ENCODE data around the gene ATP2C2. TPM values are rescaled to one million over a fixed set of nuclear protein-coding genes. Genes with fewer than 3 reads are reported as not detected.

ATP2C2 gene
- total RNA-seq, 2 donors from 2014 or later = not detected

GRCh38 chr16:84482951-84483881 is 114.9 kb downstream of the ATP2C2 start:
- Mint-ChIP-seq H3K27ac (no peak overlapping the region), H3K27me3 (no peaks in the 10 kb centered on the region), H3K4me3 (no peak overlapping the region), H3K4me1 (ENCODE audit: low read depth in 2 of 2) (no peaks in the 10 kb centered on the region), H3K36me3 (no peaks in the 10 kb centered on the region), H3K9me3 (no peaks in the 10 kb centered on the region)
- DNase-seq (ENCODE audit: low spot score) = peak; percentile 37
- ATAC-seq = no peak

GRCh38 chr16:84483882-84484565 is 115.7 kb downstream of the ATP2C2 start:
- no peak for ATAC-seq
- Mint-ChIP-seq H3K36me3 (peaks cover 5% of the 10 kb centered on the region), H3K9me3 (no peaks in the 10 kb centered on the region), H3K4me3 (no peak overlapping the region), H3K27ac (no peak overlapping the region), H3K4me1 (ENCODE audit: low read depth in 2 of 2) (no peaks in the 10 kb centered on the region), H3K27me3 (no peaks in the 10 kb centered on the region)
- DNase-seq (ENCODE audit: low spot score) = no peak

GRCh38 chr16:84484579-84485254 is 116.4 kb downstream of the ATP2C2 start:
- DNase-seq (ENCODE audit: low spot score) (peak; percentile 45), ATAC-seq (no peak)
- H3K27me3 Mint-ChIP-seq = no peaks in the 10 kb centered on the region
- H3K9me3 Mint-ChIP-seq = no peaks in the 10 kb centered on the region
- H3K4me1 Mint-ChIP-seq (ENCODE audit: low read depth in 2 of 2) = peaks cover 0 to 3% of the 10 kb centered on the region in 2 donors
- H3K4me3 Mint-ChIP-seq = no peak overlapping the region
- H3K27ac Mint-ChIP-seq = no peak overlapping the region
- H3K36me3 Mint-ChIP-seq = peaks cover 5% of the 10 kb centered on the region

GRCh38 chr16:84485255-84486010 is 117.1 kb downstream of the ATP2C2 start:
- H3K4me1 Mint-ChIP-seq (ENCODE audit: low read depth in 2 of 2) = peaks cover 0 to 3% of the 10 kb centered on the region in 2 donors
- no peaks in the 10 kb centered on the region for H3K9me3 Mint-ChIP-seq
- no peaks in the 10 kb centered on the region for H3K27me3 Mint-ChIP-seq
- ATAC-seq (no peak), DNase-seq (ENCODE audit: low spot score) (no peak)
- peaks cover 5% of the 10 kb centered on the region for H3K36me3 Mint-ChIP-seq
- no peak overlapping the region for H3K27ac Mint-ChIP-seq
- no peak overlapping the region for H3K4me3 Mint-ChIP-seq

- no peaks in the 10 kb centered on the region for H3K27me3 Mint-ChIP-seq
- no peak overlapping the region for H3K4me3 Mint-ChIP-seq
- DNase-seq (ENCODE audit: low spot score) = no peak
- H3K27ac Mint-ChIP-seq = no peak overlapping the region
- peaks cover 0 to 3% of the 10 kb centered on the region in 2 donors for H3K4me1 Mint-ChIP-seq (ENCODE audit: low read depth in 2 of 2)
- peaks cover 5% of the 10 kb centered on the region for H3K36me3 Mint-ChIP-seq
- no peak for ATAC-seq
- no peaks in the 10 kb centered on the region for H3K9me3 Mint-ChIP-seq
Measured at GRCh38 chr16:84486126-84486525, 117.8 kb downstream of the ATP2C2 start.

GRCh38 chr16:84486551-84487235 is 118.4 kb downstream of the ATP2C2 start:
- Mint-ChIP-seq H3K27ac (no peak overlapping the region), H3K36me3 (peaks cover 5% of the 10 kb centered on the region), H3K4me3 (no peak overlapping the region), H3K9me3 (no peaks in the 10 kb centered on the region), H3K4me1 (ENCODE audit: low read depth in 2 of 2) (peaks cover 0 to 3% of the 10 kb centered on the region in 2 donors), H3K27me3 (no peaks in the 10 kb centered on the region)
- DNase-seq (ENCODE audit: low spot score) = no peak
- no peak for ATAC-seq

- H3K4me3 Mint-ChIP-seq = no peak overlapping the region
- no peaks in the 10 kb centered on the region for H3K27me3 Mint-ChIP-seq
- peaks cover 0 to 3% of the 10 kb centered on the region in 2 donors for H3K4me1 Mint-ChIP-seq (ENCODE audit: low read depth in 2 of 2)
- no peak overlapping the region for H3K27ac Mint-ChIP-seq
- no peak for ATAC-seq
- no peak for DNase-seq (ENCODE audit: low spot score)
- no peaks in the 10 kb centered on the region for H3K9me3 Mint-ChIP-seq
- H3K36me3 Mint-ChIP-seq = peaks cover 5% of the 10 kb centered on the region
Measured at GRCh38 chr16:84487358-84487757, 119.0 kb downstream of the ATP2C2 start.

GRCh38 chr16:84489131-84489530 is 120.8 kb downstream of the ATP2C2 start:
- H3K4me1 Mint-ChIP-seq (ENCODE audit: low read depth in 2 of 2) = peaks cover 0 to 3% of the 10 kb centered on the region in 2 donors
- H3K27ac Mint-ChIP-seq = no peak overlapping the region

GRCh38 chr16:84495506-84495905 is 127.2 kb downstream of the ATP2C2 start:
- Mint-ChIP-seq H3K27me3 (no peaks in the 10 kb centered on the region), H3K27ac (no peak overlapping the region), H3K36me3 (peaks cover 17% of the 10 kb centered on the region), H3K4me1 (ENCODE audit: low read depth in 2 of 2) (no peaks in the 10 kb centered on the region), H3K4me3 (no peak overlapping the region), H3K9me3 (no peaks in the 10 kb centered on the region)
- DNase-seq (ENCODE audit: low spot score) (no peak), ATAC-seq (no peak)

More at GRCh38 chr16:84489131-84489530, 120.8 kb downstream of the ATP2C2 start:
- ATAC-seq (no peak), DNase-seq (ENCODE audit: low spot score) (no peak)
- Mint-ChIP-seq H3K36me3 (peaks cover 10% of the 10 kb centered on the region), H3K4me3 (no peak overlapping the region), H3K9me3 (no peaks in the 10 kb centered on the region), H3K27me3 (no peaks in the 10 kb centered on the region)

GRCh38 chr16:84496991-84497390 is 128.7 kb downstream of the ATP2C2 start:
- Mint-ChIP-seq H3K27ac (no peak overlapping the region), H3K36me3 (peaks cover 17% of the 10 kb centered on the region), H3K4me1 (ENCODE audit: low read depth in 2 of 2) (no peaks in the 10 kb centered on the region), H3K27me3 (no peaks in the 10 kb centered on the region), H3K9me3 (no peaks in the 10 kb centered on the region), H3K4me3 (no peak overlapping the region)
- DNase-seq (ENCODE audit: low spot score) (no peak), ATAC-seq (no peak)

- Mint-ChIP-seq H3K9me3 (no peaks in the 10 kb centered on the region), H3K27me3 (no peaks in the 10 kb centered on the region), H3K4me1 (ENCODE audit: low read depth in 2 of 2) (no peaks in the 10 kb centered on the region), H3K27ac (no peak overlapping the region), H3K36me3 (peaks cover 17% of the 10 kb centered on the region), H3K4me3 (no peak overlapping the region)
- DNase-seq (ENCODE audit: low spot score) = no peak
- no peak for ATAC-seq
Measured at GRCh38 chr16:84497418-84498222, 129.3 kb downstream of the ATP2C2 start.

- H3K36me3 Mint-ChIP-seq = peaks cover 13% of the 10 kb centered on the region
- H3K27me3 Mint-ChIP-seq = no peaks in the 10 kb centered on the region
- no peak overlapping the region for H3K4me3 Mint-ChIP-seq
- no peaks in the 10 kb centered on the region for H3K9me3 Mint-ChIP-seq
- DNase-seq (ENCODE audit: low spot score) (no peak), ATAC-seq (no peak)
- H3K27ac Mint-ChIP-seq = no peak overlapping the region
- H3K4me1 Mint-ChIP-seq (ENCODE audit: low read depth in 2 of 2) = no peaks in the 10 kb centered on the region
Measured at GRCh38 chr16:84498223-84498610, 129.9 kb downstream of the ATP2C2 start.
